T-helper 1 cell (primary cell): Measurements from ENCODE around the gene CISD3.
A peak's percentile ranks its signal among the peaks of the same experiment; 100 is the strongest.

Source experiments
- DNase-seq, 5 donors: peaks; one replicate each; pipeline ENCODE4 v3.0.0-alpha.2; 2012 to 2020

The CISD3 gene

DNA sequence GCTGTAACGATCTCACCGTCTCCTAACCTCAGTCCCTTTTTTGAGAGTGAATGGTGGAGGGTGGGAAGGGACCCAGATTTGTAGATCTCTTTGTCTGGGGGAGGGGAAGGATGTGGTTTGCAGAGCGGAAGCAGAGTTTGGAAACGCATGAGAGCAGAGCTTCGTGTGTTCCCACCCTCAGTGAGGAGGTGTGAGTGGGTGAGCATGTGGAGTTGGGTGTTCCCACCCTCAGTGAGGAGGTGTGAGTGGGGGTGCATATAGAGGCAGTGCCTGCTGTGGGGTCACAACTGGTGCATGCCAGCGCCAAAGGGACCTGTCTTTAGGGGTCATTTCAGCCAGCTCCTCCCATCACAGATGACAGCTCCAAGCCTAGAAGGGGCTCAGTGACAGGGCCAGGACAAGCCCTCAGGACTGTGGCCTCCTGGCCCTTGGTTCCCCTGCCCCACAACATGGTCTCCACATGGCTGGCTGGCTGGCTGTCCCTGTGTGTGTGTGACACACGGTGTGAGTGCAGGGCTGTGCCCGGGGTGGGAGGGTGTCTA lies 1.8 kb upstream of the CISD3 start:
- peak; percentile 43 to 88 (median 53) for DNase-seq

DNA sequence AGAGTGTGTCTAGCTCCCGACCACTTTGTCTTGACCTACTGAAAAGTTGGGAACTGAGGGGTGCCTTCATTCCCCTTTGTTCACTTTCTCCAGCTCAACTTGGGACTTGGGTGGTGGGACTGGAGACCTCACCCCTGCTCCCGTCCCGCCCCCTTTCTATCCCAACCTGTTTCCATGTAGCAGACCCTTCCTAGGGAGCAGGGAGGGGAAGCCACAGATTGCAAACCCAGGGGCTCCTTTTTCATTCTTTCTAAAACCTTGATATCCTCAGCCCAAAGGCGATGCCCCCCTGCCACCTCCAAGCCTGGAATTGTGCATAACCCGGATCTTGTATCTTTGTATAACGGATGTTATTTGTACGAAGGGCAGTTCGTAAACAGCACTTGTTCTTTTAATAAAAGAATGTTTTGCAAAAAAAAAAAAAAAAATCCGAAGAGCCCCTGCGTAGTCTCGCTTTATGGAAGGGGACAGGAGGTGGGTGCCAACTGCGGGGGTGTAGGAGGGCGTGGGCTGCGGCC lies 714 bp upstream of the CISD3 start:
- no peak for DNase-seq

DNA sequence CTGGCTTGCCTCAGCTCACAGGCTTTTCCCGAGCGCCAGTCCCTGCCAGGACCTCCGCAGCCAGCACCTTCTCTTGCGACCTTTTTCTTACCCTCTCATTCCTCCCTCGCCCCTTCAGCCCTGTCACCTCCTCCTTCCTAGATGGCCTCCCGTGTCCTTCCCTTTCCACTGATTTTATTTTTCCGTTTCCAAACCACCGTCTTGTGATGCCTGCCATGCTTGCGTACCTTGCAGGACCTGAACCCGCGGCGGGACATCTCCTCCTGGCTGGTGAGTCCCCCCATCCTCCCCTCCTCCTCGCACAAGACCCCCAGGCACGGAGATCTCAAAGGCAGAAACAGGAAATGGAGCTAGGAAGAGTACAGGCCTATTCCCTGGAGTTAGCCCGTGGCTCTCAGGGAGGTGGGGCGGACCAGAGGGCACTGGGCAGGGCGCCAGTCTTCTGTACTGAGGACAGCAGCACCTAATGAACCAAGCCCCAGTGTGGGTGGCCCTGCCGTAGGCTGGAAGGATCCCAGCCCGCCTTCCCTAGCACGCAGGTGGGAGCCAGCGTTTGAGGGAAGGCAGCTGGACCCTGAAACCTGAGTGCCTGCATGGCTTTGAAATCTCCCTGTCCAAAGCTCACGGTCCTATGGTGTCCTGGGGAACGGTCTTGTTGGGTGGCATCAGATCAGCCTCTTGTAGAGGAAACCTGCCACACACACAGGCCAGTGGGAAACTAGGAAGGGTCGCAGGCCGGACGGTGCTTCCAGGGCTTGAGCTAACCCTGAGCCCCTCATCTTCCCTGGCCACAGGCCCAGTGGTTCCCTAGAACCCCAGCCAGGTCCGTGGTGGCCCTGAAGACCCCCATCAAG lies 612 bp downstream of the CISD3 start:
- peak in 1 of 5 donors; percentile 38 for DNase-seq

DNA sequence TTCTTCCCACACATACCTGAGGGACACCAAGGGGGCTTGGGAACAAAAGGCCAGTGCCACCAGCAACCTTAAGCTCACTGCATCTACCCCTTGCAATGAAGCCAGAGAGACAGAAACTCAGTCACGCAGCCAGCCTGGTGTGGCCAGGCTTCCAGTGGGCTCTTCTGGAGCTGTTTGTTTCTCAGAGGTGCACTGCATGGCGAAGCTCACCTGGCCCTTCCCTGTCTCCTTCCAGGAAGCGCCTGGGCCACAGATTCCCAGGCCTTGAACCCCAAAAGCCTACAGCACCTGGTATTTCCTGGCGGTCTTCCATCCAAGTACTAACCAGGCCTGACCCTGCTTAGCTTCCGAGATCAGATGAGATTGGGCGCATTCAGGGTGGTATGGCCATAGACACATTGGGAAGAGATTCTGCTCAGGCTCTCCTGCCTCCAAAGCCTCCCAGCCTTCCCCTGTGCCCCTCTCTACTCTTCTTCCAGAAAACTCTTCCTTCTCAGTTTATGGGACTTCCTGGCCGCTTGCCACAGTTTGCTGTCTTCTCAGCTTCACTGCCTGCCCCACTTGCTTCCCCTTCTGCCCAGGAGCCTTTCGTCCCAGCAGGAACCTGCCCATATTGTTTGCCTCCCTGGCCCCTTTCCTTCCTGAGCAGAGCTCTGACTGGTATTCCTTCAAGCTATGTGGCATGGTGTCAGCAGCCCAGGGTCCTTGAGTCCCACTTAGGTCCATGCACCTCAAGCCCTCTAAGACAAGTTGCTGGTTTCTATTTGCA lies 1.6 kb downstream of the CISD3 start:
- DNase-seq = no peak

DNA sequence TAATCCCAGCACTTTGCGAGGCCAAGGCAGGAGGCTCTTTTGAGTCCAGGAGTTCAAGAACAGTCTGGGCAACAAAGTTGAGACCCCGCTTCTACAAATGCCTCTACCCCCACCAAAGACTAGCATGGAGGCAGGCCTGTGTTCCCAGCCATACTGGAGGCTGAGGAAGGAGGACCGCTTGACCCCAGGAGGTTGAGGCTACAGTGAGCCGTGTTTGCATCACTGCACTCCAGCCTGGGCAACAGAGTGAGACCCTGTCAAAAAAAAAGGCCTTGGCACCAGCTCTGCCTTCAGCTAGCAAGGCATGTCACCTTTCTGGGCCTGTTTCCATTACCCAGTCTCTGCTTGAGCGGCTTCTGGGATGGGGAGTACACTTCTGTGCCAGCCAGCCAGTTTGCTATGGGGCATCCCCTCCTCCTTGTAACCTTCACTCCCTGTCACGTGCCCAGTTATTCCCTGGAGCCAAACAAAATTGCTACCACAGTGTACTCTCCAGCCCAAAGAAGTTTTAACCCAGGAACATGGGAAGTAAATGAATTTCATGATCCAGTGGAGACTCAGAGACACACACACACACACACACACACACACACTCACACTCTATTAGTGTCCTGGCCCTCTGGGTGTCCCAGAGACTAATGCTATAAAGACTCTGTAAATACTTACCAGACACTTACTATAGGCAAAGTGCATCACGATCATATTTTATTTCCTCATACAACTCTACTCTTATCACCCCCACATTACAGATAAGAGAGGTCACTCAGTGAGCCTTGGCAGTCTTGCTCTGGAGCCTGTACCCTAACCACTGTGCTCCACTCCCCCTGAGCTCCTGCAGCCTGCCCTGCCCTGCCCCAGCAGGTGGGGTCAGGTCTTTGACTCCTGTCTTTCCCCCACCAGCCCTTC lies 2.5 kb downstream of the CISD3 start:
- no peak for DNase-seq

DNA sequence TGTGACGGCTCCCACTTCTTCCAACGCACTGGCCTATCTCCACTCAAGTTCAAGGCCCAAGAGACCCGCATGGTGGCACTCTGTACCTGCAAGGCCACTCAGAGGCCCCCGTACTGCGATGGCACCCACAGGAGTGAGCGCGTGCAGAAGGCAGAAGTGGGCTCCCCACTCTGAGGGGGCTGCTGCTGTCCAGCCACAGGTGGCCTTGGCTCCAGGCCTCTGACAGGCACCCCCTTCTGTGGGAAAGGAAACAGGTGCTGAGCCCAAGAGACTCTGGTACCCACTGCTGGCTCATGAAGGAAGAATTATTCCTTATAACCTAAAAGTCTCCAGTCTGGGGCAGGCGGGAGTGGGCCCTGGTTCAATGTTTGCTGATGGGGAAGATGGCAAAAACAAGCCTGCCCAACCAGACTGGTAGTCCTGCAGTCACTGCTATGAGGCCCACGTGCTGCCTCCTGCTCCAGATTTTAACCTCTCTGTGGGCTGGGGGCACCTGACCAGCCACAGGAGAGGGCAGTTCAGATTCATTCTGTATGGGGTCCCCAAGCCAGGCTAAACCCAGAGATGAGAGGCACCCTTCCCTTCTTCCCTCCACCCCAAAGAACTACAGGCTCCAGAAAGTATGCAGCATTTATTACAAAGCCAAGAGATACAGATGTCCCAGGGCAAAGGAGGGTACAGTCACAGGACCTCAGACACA lies 3.3 kb downstream of the CISD3 start:
- no peak for DNase-seq

- peak in 1 of 5 donors; percentile 34 for DNase-seq
These were observed 4.1 kb downstream of the CISD3 start for GRCh38 chr17:38733982-38734973.

- DNase-seq = peak; percentile 47 to 72 (median 63)
These were observed 5.2 kb downstream of the CISD3 start for GRCh38 chr17:38735161-38735997.

DNA sequence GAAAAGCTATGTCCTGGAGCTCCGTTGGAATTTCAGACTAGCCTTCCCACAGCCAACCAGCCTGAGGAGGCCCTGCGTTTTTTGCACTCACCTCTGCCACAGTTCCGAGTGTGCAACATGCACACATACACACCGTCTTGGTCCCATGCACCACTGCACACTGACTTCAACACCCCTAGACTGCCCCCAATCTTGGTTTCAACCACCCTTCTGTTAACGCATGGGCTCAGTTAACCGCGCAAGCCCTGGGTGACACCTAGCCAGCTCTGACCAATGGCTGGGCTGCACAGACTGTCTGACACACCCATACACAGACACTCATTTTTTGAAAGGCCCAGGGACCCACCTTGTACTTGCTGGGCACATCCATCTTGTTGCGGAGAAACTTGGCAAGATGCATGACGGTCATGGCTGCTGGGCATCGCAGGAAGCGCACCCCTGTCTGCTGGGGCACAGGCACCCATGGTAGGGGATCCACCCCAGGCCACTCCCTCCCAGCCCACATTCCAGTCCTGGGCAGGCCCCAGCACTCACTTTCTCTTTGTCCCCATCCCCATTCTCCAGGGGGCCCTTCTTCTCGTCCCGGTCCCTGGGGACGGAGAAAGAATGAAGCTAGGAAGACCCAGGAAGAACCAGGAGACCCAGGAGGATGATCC lies 8.0 kb downstream of the CISD3 start:
- DNase-seq = no peak

DNA sequence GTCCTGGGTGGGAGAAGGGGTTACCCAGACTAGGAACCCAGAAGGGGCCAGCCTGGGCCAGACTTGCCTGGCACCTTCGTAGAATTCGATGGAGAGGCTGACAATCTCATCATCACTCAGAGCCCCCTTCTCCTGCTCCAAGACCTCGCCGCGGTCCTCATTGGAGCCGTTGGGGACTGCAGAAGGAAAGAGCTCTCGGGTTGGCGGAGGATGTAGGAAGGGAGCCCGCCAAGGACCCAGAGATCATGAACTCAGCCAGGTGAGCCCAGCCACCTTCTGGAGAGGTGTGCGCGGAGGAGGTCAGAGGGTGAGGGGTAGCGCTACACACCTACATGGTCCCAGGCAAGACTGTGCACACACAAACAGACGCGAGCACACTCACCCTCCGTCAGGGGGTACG lies 8.5 kb downstream of the CISD3 start:
- no peak for DNase-seq

DNA sequence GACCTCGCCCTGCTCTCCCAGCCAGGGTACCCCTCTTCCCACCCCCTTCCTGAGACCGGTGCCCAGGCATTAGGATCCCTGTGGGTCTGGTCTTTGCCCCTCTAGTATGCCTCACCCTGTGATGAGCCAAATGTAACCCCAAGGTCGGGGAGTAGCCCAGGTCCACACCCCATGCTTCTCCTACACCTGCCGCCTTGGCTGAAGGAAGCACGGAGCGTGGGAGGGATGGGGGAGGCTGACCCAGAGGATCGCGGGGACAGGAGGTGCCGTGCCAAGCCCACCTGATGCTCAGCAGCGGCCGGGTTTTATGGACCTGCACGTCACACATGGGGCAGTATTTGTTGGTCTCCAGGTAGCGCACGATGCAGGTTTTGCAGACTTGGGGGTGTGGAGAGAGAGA lies 9.2 kb downstream of the CISD3 start:
- no peak for DNase-seq

DNA sequence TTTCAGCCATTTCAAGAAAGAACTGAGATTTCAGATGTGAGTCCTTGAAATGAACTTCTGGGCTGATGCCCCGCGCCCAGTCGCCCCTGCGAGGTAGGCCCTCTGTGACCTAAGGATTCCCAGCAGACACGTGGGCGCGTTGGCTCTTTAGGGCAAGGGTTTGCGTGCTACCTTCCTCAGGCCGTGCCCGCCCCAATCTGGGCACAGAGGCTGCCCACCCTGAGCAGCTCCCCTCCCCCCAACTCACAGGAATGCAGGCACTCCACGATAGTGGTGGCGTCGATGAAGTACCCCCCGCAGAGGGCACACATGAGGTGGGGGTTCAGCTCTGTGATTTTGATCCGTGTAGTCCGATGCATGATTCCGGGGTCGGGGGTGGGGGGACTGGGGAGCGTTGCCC lies 9.9 kb downstream of the CISD3 start:
- DNase-seq = no peak

- DNase-seq = no peak
These were observed 10.7 kb downstream of the CISD3 start for GRCh38 chr17:38740806-38741205.

GRCh38 chr17:38741461-38741860 lies 11.3 kb downstream of the CISD3 start:
- DNase-seq = no peak

DNA sequence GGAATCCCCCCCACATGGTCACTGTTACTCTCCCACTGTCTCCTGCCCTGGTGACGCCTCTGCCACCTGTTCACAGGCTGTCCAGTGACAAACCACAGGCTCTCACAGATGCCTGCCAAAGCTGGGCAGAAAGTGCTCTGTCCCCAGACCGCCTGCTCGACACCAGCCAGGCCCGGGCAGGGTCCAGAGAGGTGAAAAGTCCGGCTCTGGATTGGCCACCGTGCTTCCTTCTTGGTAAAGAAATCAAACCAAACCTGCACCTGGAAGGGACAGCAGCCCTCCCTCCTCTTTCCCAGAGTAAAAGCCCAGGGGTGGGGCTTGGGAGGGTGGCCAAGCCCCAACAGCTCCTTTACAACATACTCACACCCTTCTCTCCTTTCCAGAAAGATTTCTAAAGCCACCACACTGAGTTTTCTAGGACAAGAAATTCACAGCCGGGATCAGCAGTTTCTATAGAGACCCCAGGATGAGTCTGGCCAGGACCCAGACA lies 11.8 kb downstream of the CISD3 start:
- no peak for DNase-seq

DNA sequence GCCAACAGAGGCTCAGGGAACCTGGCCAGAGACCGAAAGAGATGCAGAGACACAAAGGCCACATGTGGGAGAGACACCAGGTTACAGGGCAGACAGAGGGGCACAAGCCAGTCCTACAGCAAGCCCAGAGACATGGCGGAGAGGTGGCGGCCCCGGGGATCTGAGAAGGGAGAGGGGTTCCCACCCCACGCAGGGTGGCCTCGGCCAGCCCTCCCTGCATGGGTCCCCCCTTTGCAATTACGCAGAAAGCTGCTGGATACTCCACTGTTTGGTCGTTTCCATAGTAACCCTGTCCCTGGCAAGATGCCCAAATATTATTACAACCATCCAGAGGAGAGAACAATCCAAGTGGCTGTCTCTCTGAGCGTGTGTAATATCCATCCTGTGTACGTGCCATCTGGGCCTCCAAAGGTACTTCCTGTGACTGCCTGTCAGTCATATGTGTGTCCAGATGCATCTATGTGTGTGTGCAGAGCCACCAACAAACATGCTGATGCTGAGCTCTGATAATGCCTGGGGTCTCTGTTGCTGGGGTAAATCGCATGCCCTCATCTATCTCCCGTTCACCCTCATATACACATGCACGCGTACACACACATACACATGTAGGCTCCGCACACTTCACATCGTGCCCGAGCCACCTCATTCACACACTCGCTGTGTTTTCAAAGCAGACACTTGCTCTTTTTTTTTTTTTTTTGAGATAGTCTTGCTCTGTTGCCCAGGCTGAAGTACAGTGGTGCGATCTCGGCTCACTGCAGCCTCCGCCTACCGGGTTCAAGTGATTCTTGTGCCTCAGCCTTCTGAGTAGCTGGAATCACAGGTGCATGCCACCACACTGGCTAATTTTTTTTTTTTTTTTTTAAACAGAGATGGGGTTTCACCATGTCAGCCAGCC lies 12.5 kb downstream of the CISD3 start:
- DNase-seq = no peak

- DNase-seq = no peak
These were observed 13.5 kb downstream of the CISD3 start for GRCh38 chr17:38743556-38744171.
